Liver (tissue), 3 donors: ENCODE data around the gene AHNAK2.
"Not testable (repeated sequence)": the region's sequence is repeated elsewhere in the genome, so short reads cannot be mapped to it uniquely, and the experiment has no call there.

Source experiments
- ATF3 ChIP-seq: IDR thresholded peaks from 2 replicates; pipeline ENCODE4 v1.6.1; 2016; ENCODE audit warnings: antibody characterized with exemption
- RAD21 ChIP-seq, 2 donors: IDR thresholded peaks; 2 replicates each; pipeline ENCODE4 v1.6.1; 2016; ENCODE audit warnings: antibody characterized with exemption in 2 of 2, mild to moderate bottlenecking in 2 of 2
- TAF1 ChIP-seq: conservative IDR thresholded peaks from 2 replicates; pipeline ENCODE4 v1.6.1; 2016; ENCODE audit warnings: antibody characterized with exemption, mild to moderate bottlenecking
- TF ChIP-seq, protein P1 (sequence below): fragments of 150-350 bp; IDR thresholded peaks from 2 replicates; pipeline ENCODE4 v1.5.1; 2017; ENCODE audit warnings: improper control_type of control experiment, low read depth, low read length; ENCODE audit not compliant: missing input control
- donor health status: healthy.
- donor health status: healthy.

GRCh38 chr14:104947881-104948735 lies 30.1 kb downstream of the AHNAK2 start:
- TF ChIP-seq TAF1; ATF3; RAD21 (IDR thresholded peaks at IDR 0.05): not testable (repeated sequence)
- TF ChIP-seq, protein P1, sequence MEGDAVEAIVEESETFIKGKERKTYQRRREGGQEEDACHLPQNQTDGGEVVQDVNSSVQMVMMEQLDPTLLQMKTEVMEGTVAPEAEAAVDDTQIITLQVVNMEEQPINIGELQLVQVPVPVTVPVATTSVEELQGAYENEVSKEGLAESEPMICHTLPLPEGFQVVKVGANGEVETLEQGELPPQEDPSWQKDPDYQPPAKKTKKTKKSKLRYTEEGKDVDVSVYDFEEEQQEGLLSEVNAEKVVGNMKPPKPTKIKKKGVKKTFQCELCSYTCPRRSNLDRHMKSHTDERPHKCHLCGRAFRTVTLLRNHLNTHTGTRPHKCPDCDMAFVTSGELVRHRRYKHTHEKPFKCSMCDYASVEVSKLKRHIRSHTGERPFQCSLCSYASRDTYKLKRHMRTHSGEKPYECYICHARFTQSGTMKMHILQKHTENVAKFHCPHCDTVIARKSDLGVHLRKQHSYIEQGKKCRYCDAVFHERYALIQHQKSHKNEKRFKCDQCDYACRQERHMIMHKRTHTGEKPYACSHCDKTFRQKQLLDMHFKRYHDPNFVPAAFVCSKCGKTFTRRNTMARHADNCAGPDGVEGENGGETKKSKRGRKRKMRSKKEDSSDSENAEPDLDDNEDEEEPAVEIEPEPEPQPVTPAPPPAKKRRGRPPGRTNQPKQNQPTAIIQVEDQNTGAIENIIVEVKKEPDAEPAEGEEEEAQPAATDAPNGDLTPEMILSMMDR: not testable (repeated sequence)
